ENCODE data around the gene RBFOX2. TPM values are rescaled to one million over a fixed set of nuclear protein-coding genes. Genes with fewer than 3 reads are reported as not detected.
"Not testable (repeated sequence)": the region's sequence is repeated elsewhere in the genome, so short reads cannot be mapped to it uniquely, and the experiment has no call there.

RBFOX2 gene
- total and polyA plus RNA-seq, 2 donors from 2014 or later = 17.2 to 68.6 TPM

GRCh38 chr22:35809816-35810215 is 218.8 kb downstream of the RBFOX2 start:
- H3K27ac ChIP-seq (ENCODE audit: low read depth in 2 of 2, low read length in 2 of 2) = no peak overlapping the region
- no peaks in the 10 kb centered on the region for H3K27me3 ChIP-seq (ENCODE audit: control insufficient read depth, insufficient read depth, low read length)
- H3K36me3 ChIP-seq (ENCODE audit: control insufficient read depth in 2 of 3, insufficient read depth in 3 of 3, low read length in 3 of 3) = peaks cover 5 to 7% (median 7%) of the 10 kb centered on the region in 3 donors
- DNase-seq (no peak), FAIRE-seq (no peak)
- H3K4me1 ChIP-seq (ENCODE audit: control insufficient read depth in 2 of 3, insufficient read depth in 2 of 3, low read depth in 1 of 3, low read length in 3 of 3) = no peaks in the 10 kb centered on the region
- peaks cover 0 to 3% (median 0%) of the 10 kb centered on the region in 3 donors for H3K9me3 ChIP-seq (ENCODE audit: control insufficient read depth in 2 of 3, insufficient read depth in 1 of 3, low read length in 3 of 3)
- no peak overlapping the region for H3K9ac ChIP-seq (ENCODE audit: low read length in 3 of 3)
- H3K4me3 ChIP-seq (ENCODE audit: low read length in 3 of 3) = no peak overlapping the region
- no peak for TF ChIP-seq CTCF (IDR thresholded peaks at IDR 0.05; ENCODE audit: borderline replicate concordance, extremely low read depth, insufficient read depth)
- intact Hi-C loops (cut with DNase I) = no loop called here

GRCh38 chr22:35808377-35808776 is 220.2 kb downstream of the RBFOX2 start:
- H3K9me3 ChIP-seq (ENCODE audit: control insufficient read depth in 2 of 3, insufficient read depth in 1 of 3, low read length in 3 of 3) = peaks cover 0 to 3% (median 0%) of the 10 kb centered on the region in 3 donors
- no peak overlapping the region for H3K9ac ChIP-seq (ENCODE audit: low read length in 3 of 3)
- no peak overlapping the region for H3K4me3 ChIP-seq (ENCODE audit: low read length in 3 of 3)
- TF ChIP-seq CTCF (IDR thresholded peaks at IDR 0.05; ENCODE audit: borderline replicate concordance, extremely low read depth, insufficient read depth) = no peak
- no peaks in the 10 kb centered on the region for H3K27me3 ChIP-seq (ENCODE audit: control insufficient read depth, insufficient read depth, low read length)
- DNase-seq = no peak
- H3K36me3 ChIP-seq (ENCODE audit: control insufficient read depth in 2 of 3, insufficient read depth in 3 of 3, low read length in 3 of 3) = peaks cover 7% of the 10 kb centered on the region in 3 donors
- intact Hi-C loops (cut with DNase I) = no loop called here
- H3K4me1 ChIP-seq (ENCODE audit: control insufficient read depth in 2 of 3, insufficient read depth in 2 of 3, low read depth in 1 of 3, low read length in 3 of 3) = no peaks in the 10 kb centered on the region
- no peak overlapping the region for H3K27ac ChIP-seq (ENCODE audit: low read depth in 2 of 2, low read length in 2 of 2)
- FAIRE-seq = no peak

- H3K27me3 ChIP-seq (ENCODE audit: control insufficient read depth, insufficient read depth, low read length); H3K4me3 ChIP-seq (ENCODE audit: low read length in 3 of 3); H3K36me3 ChIP-seq (ENCODE audit: control insufficient read depth in 2 of 3, insufficient read depth in 3 of 3, low read length in 3 of 3); H3K4me1 ChIP-seq (ENCODE audit: control insufficient read depth in 2 of 3, insufficient read depth in 2 of 3, low read depth in 1 of 3, low read length in 3 of 3); H3K27ac ChIP-seq (ENCODE audit: low read depth in 2 of 2, low read length in 2 of 2); intact Hi-C loops (cut with DNase I); H3K9ac ChIP-seq (ENCODE audit: low read length in 3 of 3); H3K9me3 ChIP-seq (ENCODE audit: control insufficient read depth in 2 of 3, insufficient read depth in 1 of 3, low read length in 3 of 3); FAIRE-seq; DNase-seq: not testable (repeated sequence)
Measured at GRCh38 chr22:35806668-35807067, 222.0 kb downstream of the RBFOX2 start.

GRCh38 chr22:35805466-35805865 is 223.2 kb downstream of the RBFOX2 start:
- DNase-seq (no peak), FAIRE-seq (no peak)
- no peaks in the 10 kb centered on the region for H3K4me1 ChIP-seq (ENCODE audit: control insufficient read depth in 2 of 3, insufficient read depth in 2 of 3, low read depth in 1 of 3, low read length in 3 of 3)
- H3K36me3 ChIP-seq (ENCODE audit: control insufficient read depth in 2 of 3, insufficient read depth in 3 of 3, low read length in 3 of 3) = peaks cover 7% of the 10 kb centered on the region in 3 donors
- no peak overlapping the region for H3K27ac ChIP-seq (ENCODE audit: low read depth in 2 of 2, low read length in 2 of 2)
- H3K4me3 ChIP-seq (ENCODE audit: low read length in 3 of 3) = no peak overlapping the region
- H3K27me3 ChIP-seq (ENCODE audit: control insufficient read depth, insufficient read depth, low read length) = no peaks in the 10 kb centered on the region
- H3K9ac ChIP-seq (ENCODE audit: low read length in 3 of 3) = no peak overlapping the region
- intact Hi-C loops (cut with DNase I) = no loop called here
- no peaks in the 10 kb centered on the region for H3K9me3 ChIP-seq (ENCODE audit: control insufficient read depth in 2 of 3, insufficient read depth in 1 of 3, low read length in 3 of 3)
- no peak for TF ChIP-seq CTCF (IDR thresholded peaks at IDR 0.05; ENCODE audit: borderline replicate concordance, extremely low read depth, insufficient read depth)
